Measurements from ENCODE around the gene NREP.

NREP gene

GRCh38 chr5:111682641-111683040 is 74.4 kb downstream of the NREP start:
- no peak overlapping the region for H3K9ac ChIP-seq (ENCODE audit: low read depth, low read length)
- no peaks in the 10 kb centered on the region for H3K36me3 ChIP-seq (ENCODE audit: insufficient read depth, low read length)
- no peaks in the 10 kb centered on the region for H3K4me1 ChIP-seq (ENCODE audit: insufficient read depth, low read length)
- H3K9me3 ChIP-seq (ENCODE audit: control insufficient read depth, insufficient read depth, low read length), result no peaks in the 10 kb centered on the region

DNA sequence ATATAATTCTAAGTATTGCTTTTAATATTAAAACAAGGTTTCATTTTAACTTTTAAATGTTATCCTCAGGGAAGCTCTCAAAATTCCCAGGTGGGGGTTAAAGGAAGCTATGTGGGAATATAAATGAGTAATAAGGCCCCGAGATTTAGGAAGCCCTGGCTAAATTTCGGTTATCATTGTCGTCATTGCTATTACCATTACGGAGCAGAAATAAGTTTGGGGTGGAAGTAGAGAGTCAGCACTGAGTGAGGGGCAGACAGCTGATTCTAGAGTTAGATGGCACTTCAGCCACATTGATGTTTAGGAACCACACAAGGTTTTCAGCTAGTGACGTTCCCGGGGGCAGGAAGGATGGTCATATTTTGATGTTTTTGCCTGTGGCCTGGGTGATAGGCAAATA is 74.9 kb downstream of the NREP start:
- Histone ChIP-seq H3K9me3 (ENCODE audit: control insufficient read depth, insufficient read depth, low read length) (no peaks in the 10 kb centered on the region), H3K36me3 (ENCODE audit: insufficient read depth, low read length) (no peaks in the 10 kb centered on the region), H3K4me1 (ENCODE audit: insufficient read depth, low read length) (no peaks in the 10 kb centered on the region), H3K9ac (ENCODE audit: low read depth, low read length) (no peak overlapping the region)

DNA sequence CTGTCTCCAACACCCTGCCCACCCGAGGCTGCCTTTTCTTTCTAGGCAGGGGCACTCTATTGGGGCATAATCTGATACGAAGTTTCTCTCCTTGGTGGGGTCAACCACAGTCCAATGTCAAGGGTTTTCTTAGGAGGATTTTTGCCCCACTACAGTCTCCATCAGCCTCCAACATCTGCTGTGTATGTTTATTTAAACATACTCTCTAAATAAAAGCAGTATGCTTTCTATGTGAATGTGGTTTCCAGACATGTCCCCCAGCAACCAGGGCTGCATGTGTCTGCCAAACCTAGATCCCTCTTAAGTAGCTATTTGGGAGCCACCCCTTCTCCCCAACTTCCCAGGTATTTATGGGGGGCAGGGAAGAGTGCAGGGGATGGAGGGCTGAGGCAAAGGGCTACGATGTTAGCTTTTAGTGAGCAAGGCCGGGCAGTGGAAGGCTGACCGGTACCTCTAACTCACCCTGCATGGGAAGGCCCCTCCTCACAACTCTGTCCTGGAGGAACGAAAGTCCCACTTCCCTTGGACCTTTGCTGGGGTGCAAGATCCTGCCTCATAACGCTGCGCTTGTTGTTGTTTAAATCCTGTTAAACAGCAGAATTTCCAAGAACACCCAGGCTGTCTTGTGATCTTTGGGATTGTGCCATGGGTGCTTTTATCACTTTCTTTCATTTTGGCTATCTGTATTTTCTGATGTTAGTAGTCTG is 75.4 kb downstream of the NREP start:
- no peaks in the 10 kb centered on the region for H3K9me3 ChIP-seq (ENCODE audit: control insufficient read depth, insufficient read depth, low read length)
- H3K4me1 ChIP-seq (ENCODE audit: insufficient read depth, low read length), result no peaks in the 10 kb centered on the region
- no peaks in the 10 kb centered on the region for H3K36me3 ChIP-seq (ENCODE audit: insufficient read depth, low read length)
- no peak overlapping the region for H3K9ac ChIP-seq (ENCODE audit: low read depth, low read length)

- Histone ChIP-seq H3K9me3 (ENCODE audit: control insufficient read depth, insufficient read depth, low read length) (no peaks in the 10 kb centered on the region), H3K4me1 (ENCODE audit: insufficient read depth, low read length) (no peaks in the 10 kb centered on the region), H3K36me3 (ENCODE audit: insufficient read depth, low read length) (no peaks in the 10 kb centered on the region), H3K9ac (ENCODE audit: low read depth, low read length) (no peak overlapping the region)
These were observed 76.1 kb downstream of the NREP start for GRCh38 chr5:111680737-111681413.

DNA sequence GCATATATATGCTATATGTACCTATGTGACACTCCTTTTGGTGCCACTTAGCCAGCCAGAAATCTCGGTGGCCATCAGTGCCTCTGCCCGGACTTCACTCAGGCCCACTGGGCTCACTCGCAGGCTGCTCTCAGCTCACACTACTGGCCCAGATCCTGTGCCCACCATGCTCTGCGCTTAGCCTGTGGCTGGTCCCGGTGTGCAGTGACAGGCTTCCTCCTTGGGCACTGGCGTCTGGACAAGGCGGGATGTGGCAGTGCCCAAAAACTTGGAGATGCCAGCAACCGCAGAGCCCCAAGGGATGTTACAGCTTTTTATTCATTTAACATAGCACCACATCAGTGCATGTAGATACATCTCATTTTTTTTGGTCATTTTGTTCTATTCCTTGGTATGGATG is 77.4 kb downstream of the NREP start:
- Histone ChIP-seq H3K4me1 (ENCODE audit: insufficient read depth, low read length) (no peaks in the 10 kb centered on the region), H3K9ac (ENCODE audit: low read depth, low read length) (no peak overlapping the region), H3K36me3 (ENCODE audit: insufficient read depth, low read length) (no peaks in the 10 kb centered on the region), H3K9me3 (ENCODE audit: control insufficient read depth, insufficient read depth, low read length) (no peaks in the 10 kb centered on the region)
